Kasumi-1 (cell line): ENCODE data around the gene SLC23A2.
"Not testable (repeated sequence)": the region's sequence is repeated elsewhere in the genome, so short reads cannot be mapped to it uniquely, and the experiment has no call there.

Experiments
- DNase-seq, 2 experiments: peaks; one replicate each; lab custom pipeline; 2025; lab: John Stamatoyannopoulos, UW

Gene SLC23A2

DNA sequence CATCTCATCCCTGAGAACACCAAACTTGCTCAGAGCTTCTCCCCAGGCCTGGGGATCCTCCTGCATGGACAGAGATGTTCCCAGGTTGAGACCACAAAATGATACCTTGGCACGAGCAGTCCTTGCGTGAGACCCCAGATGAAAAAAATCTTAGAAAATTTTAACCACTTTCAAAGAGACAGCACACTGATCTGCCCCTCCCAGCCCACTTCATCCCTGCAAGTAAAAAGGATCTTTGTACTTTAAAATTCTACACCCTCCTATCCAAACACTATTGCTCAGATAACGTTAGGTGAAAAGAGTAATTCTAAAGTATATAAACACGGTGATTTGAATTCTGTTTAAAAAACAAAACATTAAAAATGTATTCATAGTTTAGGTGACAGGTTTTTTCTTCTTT, 98.5 kb downstream of the SLC23A2 start:
- no peak for DNase-seq

DNA sequence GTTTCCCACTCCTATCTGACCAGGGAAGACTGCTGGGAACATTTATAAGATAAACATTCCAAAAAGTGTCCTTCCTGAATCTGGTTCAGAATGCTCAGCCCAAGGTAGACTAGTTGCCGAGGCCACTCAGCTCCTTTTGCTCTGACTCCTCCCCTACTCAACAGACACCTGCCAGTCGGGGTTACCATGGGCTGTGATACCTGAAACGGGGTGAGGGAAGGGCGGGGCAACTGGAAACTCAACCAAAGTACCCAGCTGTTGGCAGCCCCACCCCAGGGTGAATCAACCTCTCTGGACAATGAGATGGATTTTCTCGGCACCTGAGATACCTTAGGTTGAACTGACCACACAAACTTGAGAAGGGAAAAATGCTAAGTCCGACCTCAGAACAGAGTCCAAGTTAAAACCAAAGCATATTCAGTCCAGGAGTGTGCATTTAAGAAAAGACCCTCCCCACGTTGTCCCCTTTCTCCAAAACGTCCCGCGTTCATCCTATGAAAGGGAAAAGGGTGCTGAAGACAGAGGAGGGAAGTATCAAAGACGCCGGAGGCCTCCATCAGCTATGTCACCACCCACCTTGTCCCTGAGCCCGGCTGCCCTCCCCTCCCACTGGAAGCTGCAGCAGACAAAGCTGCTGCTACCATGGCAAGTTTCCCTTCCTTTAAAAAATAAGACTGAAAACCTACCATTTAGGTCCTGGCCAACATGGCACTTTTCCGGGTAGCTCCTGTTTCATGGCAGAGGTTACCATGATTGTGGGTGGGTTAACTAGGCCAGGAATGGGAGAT, 100.1 kb downstream of the SLC23A2 start:
- no peak for DNase-seq

DNA sequence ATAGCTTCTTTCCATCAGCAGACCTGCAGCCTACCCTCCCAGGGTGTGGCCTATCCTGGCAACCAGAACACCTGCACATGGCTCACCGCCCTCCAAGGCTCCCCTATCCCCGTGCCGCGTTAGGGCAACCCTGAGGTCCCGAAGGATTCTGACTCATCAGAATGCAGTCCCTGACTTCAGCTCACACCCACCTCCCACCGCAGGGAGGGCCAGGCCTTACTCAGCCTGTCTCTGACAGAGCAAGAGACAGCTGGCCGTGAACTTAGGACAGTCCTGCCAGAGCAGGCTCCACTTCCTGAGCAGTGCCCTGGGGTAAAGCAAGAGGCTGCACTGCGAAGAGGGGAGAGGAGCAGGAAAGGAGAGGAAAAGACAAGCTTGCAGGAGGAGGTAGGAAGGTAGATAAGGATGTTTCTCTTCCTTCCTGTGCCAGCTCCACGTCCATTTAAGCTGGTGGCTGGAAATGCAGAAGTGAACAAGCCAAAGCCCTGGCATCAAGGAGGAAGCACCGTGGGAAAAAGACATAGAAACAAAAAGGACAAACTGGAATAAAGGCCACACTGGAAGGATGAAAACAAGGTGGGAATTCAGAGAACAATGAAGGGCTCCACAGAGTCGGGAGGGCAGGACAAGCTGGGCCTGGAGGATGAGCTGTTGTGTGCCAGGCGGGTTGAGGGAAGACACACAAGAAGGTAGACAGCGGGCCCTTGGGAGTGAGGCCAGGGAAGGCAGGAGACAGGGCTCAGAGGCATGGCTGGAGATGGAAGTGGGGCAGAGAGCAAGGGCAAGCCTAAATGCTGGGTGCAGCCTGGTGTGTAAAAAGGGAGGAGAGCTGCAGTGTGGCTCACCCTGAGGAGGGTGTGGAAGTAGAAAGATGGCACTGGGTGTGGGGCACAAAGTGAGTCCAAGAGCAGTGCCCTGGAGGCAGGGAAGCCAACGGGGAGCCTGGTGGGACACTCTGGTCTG, 102.7 kb downstream of the SLC23A2 start:
- DNase-seq: no peak

DNA sequence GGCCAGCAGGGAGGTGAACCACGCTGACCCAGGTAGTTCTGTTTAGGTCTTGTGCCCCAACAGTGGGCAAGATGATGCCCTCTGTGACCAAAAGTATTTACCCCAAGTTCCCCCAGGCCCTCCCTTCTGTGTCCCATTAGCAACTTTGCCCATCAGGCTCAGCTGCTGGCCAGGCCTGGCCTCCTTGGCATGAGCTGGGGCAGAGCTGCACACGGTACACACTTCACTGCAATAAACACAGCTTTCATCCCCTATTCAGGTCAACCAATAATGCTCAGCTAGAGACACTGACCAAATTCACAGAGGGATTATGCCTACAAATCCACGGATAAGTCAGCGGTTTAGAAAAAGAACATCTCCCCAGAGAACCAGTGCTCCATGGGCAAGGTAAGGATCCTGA, 103.7 kb downstream of the SLC23A2 start:
- DNase-seq: no peak

DNA sequence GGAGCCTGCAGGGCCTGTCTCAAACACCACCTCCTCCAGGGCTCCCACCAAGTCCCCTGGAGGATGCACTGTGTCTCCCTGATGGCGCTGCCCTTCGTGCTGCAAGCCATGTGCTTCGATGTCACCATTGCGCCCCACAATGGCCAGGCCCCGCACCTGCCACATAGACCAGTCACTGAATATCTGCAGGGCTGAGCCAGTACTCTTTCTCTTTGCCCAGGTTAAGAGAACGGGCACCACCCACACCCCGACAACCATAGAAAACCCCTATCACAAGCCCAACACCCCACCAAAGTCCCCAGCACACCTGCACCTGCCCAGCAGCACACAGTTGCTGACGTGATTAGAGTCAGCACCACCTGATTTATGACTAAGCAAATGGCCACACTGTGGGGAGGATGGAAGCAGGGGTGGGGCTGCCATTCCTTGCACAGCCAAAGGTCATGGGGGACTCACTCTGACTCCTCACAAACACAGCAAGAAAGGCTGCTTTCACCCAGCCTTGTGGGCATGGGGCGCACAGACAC, 104.3 kb downstream of the SLC23A2 start:
- DNase-seq: no peak

DNA sequence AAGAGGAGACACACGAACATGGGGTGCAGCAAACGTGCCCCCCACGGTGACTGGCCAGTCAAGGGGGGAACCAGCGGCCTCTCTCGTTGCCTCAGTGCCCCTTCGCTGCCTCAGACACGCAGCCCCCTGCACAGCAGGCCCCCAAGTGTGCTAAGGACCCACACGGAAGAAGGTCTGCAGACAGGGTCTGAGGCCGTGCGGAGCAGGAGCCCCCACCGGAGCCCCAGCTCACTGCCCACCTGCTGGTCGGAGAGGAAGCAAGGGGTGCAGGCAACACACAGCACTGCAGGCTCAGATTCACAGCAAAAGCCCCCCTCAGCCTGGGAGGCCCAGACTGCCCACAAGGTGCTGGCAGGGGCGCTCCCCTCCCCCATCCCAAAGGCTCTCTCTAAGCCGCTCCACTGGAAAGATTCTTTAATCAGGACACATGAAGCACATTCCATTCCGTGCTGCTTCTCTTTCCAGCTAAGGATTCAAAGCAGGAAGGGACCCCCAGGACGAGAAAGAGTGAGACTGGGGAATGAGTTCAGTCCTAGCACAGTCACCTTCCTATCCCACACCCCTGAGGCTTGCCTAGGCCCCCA, 105.1 kb downstream of the SLC23A2 start:
- DNase-seq: no peak

DNA sequence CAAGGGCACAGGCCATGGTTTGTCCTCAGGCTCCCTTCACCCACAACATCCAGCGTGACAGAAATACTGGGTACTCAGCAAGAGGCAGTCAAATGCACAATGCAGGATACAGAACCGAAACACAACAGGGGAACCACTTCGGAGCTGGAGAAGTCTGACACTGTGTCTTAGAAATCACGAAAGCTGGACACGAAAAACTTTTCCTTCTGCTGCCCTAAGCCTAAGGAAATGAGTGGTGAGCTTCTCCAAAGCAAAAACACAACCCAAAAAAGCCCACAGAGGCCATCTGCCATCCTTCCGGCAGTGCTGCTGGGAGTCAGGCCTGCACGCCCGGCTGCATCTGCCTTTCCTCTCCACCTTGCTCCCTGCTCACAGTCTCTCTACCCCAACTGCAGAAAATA, 106.3 kb downstream of the SLC23A2 start:
- DNase-seq: no peak

DNA sequence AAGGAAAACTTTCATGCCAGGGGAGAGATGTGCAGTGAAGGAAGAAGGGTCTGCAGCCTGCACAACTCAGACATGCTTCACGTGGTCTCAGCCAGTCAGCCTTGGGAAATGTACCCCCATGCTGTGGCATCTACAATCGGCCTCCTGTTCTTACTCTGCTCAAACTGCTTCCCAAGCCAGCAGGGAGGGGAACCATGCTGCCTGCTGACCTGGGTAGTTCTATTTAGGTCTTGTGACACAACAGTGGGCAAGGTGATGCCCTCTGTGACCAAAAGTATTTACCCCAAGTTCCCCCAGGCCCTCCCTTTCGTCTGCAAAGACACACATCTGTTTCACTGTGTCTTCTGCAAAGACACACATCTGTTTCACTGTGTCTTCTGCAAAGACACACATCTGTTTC, 106.9 kb downstream of the SLC23A2 start:
- no peak for DNase-seq

DNA sequence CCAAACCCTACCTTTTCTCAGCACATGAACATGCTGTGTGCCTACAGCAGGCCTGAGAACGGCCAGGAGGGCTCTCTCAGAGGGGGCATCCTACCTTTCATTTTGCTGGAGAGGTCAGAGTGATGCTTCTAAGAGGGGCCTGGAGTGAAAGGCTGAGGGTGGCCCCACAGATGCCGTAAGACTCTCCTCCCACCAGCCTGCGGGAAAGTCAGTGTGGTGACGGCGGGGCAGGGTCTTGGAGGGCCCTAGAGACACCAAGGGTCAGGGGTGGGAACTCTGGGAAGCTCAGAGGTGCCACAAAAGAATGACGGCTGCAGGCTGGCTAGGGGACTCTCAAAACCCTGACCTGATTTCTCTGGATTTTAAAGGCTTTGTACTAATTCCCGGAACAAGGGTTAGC, 107.6 kb downstream of the SLC23A2 start:
- no peak for DNase-seq

DNA sequence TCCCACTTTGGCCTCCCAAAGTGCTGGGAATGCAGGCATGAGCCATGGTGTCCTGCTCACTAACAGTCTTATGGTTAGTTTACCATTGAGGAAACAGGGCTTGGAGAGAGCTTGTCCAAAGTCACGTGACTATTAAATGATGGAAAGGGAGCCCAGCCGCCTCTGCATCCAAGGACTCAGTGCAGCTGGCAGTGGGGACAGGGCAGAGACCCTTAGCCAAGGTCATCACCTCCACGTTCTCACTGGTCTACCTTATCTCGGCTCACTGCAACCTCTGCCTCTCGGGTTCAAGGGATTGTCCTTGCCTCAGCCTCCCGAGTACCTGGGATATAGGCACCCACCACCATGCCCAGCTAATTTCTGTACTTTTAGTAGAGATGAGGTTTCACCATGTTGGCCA, 109.3 kb downstream of the SLC23A2 start:
- no peak for DNase-seq

DNA sequence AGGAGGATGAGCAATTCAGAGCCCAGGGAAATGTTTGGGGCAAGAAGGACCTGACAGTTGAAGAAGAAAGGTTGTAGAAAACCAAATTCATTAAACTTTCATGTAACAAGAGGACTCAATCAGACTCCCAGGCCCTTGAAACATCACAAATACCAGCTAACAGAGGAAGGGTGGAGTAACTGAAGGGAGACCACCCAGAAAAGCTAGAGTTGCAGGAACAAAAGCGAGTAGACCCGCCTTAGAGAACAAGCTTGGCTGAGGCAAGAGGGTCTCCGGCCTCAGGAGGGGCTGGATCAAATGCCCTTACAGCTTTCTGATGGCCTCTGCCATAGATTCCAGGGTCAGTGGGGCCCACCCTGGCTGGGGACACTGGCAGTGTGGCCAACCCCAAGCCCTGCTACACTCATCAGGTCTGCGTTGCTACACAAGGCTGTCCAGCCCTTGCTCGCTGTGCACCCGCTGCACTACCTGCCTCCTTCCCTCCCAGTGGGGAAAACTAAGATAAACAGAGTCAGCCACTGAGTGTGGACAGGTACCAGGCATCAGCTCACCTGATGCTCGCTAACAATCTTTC, 110.0 kb downstream of the SLC23A2 start:
- no peak for DNase-seq

DNA sequence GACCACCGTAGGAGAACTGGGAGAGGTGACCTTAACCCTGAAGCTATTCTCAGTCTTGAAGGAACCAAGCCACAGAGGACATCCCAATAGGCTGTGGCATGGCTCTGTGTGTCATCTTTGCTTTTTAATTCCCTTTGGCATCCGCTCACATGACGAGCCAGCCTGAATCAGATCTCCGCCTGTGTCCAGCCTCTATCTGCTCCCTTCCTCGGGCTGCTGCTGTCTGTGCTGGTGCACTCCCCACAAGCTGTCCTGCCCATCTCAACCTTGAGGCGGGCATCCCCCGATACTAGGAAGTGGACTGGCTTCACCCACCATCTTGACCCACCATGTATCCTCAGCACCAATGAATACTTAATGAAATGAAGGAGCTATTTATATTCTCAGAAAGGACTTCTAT, 111.9 kb downstream of the SLC23A2 start:
- no peak for DNase-seq

DNA sequence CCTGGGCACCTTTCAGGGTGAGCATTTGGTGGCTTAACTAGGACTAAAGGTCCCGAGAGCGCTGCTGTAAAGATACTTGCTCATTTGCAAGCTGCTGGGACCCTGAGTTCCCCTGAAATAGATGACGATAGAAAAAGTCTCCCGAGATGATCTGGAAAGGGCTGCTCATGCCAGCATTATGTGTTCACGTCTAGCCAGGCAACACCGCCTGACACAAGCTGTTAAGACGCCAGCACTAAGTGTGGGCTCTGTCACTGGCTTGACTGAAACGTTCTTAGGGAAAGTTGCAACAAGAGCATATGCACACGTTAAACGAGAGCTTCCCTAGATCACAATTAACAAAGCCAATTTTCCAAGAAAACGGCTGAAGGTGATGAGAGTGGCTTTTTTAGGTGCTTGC, 113.7 kb downstream of the SLC23A2 start:
- no peak for DNase-seq

DNA sequence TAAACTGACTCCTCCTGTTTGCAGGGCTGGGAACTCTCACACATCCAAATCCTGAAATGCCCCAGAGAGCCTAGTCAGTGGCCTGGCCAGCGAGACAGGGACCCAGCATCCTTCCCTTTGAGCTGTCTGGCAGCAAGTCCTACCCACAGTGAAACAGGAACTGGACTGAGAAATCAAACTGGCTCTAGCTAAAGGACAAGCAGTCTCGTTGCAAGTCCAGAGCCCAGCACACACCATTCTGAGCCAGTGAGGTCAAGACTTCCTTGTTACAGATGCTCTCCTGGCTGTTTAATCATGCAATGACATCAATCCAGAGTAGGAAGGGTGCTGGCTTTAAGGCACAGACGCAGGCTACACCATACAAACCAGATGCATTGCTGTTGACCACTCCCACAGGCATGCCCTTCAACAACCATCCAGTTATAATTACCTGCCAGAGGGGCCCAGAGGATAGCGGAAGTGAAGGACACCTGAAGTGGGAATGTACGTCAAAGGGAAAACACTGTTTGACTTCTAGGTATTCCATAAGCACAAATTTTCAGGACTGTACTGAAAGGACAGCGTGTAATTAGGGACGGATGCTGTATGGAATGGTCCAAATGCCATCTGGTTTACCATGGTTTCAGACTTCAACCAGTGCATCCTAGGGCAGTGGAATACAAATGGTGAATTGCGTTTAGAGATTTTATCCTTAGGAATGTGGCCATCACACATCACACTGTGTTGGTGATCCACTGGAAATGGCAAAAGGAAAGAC, 114.4 kb downstream of the SLC23A2 start:
- DNase-seq: no peak

DNA sequence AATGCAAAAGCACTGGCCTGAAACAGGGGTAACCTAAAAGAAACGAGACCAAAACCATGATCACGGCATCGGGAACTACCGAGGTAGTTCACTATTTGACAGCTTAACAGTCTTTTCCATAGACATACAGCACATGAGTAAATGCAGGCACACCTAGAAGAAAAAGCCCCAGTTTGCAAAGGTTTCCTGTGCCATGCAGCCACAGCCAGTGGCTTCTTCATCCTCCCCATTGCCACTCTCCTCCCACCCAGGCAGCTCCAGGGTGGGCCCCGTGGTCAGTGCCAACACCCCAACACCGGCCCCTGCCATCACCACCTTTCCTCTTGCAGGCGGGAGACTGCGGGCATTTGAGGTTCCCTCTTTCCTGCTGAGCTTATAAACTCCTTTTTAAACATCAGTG, 115.4 kb downstream of the SLC23A2 start:
- DNase-seq: peak in 1 of 2 experiments; percentile 39

DNA sequence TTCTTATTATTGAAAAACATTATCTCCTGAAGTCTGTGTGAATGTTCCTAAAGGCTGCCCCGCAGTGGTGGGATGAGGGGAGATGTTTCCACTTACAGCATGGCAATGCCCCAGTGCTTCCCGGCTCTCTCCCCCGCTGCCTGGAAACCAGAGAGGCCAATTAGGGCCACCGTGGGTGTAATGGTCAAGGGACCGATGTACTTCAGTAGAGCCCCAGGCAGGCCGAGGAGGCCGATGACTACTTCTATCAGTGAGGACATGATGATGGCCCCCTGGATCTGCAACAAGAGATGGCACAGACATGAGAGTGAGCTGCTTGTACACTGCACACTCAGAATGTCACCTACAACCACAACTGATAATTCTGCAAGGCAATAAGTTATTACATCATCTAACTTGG, 117.8 kb downstream of the SLC23A2 start:
- no peak for DNase-seq

DNA sequence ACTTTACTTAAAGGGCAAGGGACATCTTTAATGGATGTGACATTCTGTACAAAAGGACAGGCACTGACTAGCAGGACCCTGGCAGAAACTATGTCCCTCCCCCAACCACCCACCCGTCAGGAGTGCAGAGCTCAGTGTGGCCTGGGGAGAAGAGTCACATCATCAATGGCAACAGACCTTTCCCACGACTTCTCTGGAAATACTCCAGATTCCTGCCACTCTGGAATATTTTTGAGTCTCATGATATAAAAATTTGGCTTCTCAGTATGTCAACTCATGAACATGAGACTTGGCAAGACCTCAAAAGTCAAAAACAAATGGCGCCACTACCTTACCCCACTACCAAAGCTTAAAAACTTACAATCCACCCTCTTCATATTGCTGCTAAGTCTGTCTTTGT, 118.3 kb downstream of the SLC23A2 start:
- no peak for DNase-seq

DNA sequence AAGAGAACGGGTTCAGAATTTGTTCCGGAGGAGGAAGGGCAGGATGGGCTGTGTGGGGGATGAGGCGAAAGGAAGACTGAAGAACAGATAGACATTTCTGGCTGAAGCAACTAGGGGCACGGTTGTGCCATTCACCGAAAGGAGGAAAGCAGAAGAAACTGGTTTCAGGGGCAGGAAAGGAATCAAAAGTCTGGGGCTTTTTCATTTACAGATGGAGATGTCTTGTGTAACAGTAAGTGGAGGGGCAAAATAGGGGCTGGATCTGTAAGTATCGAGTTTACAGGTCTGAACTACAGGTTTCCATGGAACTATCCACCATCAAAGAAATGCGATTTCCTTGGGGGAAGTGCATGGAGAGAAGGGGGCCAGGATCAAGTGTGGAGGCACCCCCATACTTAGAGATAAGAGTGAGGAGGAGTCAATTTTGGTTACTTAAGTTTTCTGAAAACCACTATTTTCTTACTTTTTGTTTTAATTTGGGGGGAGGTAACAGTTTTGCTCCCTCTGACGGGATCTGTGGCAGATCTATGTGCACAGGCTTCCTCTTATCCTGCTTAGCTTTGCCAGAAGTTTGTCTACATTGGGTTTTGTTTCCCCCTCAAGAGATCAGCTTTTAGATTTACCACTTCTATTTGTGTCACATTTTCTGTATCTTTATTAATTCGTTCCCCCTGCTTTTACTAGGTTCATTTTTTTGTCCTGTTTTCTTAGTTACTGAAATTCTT, 120.1 kb downstream of the SLC23A2 start:
- DNase-seq: no peak

DNA sequence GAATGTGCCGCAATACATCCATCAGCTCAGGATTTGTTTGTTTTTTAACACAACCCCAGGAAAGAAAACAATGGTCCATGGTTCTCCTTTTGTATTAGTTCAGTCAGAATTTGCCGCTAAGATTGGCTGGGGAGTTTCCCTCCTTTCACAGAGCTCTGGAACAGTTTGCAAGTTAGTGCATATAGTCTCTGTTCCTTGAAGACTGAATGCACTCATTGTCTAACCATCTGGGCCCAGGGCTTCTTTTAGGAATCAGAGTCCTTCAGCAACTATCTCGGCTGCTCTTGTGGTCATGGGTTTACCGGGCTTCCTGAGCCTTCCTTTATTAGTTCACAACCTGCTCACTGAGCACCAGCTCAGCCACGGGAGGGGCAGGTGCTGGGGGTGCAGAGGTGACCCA, 121.3 kb downstream of the SLC23A2 start:
- DNase-seq: no peak

DNA sequence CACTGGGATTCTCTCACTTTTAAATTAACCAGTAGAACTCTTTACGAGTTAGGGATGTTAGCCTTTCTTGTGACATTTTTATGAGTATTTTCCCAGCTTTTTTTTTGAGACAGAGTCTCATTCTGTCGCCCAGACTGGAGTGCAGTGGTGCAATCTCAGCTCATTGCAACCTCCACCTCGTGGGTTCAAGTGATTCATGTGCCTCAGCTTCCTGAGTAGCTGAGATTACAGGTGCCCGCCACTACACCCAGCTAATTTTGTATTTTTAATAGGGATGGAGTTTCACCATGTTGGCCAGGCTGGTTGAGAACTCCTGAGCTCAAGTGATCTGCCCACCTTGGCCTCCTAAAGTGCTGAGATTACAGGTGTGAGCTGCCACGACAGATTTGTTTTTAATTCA, 123.2 kb downstream of the SLC23A2 start:
- not testable (repeated sequence) for DNase-seq

DNA sequence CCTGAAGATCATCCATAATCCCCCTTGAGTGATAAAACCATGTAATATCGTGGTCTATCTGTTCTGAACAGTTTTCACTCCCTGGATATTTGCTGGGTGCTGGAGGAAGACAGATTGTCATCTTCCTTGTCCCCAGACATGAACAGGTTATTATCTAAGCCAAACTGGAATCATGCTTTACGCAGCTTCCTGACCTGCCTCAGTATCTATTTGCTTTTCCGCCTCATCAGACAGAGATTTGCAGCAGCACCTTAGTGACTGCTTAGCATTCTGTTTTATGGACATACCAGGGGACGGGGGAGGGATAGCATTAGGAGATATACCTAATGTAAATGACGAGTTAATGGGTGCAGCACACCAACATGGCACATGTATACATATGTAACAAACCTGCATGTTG, 124.6 kb downstream of the SLC23A2 start:
- DNase-seq: no peak
